Endothelial cell of umbilical vein (primary cell): Measurements from ENCODE around the gene CHRNE. TPM values are rescaled to one million over a fixed set of nuclear protein-coding genes. Genes with fewer than 3 reads are reported as not detected.
A peak's percentile ranks its signal among the peaks of the same experiment; 100 is the strongest.

ENCODE experiments used
- BruUV-seq: library from RNA; stranded (reverse); fragments of 400-500 nt; replicated peaks from 2 replicates; lab custom pipeline; 2021; lab: Mats Ljungman, UMichigan
- CTCF ChIA-PET: fragments of 300-600, 350-600 bp; sonication (Branson Sonifier 250); formaldehyde crosslinking; loops from one replicate; lab custom pipeline; 2021; ENCODE audit warnings: antibody characterized with exemption, inconsistent platforms; lab: Charles Lee
- POLR2A ChIA-PET: fragments of 300-600, 350-600 bp; sonication (Branson Sonifier 250); formaldehyde crosslinking; loops from one replicate; lab custom pipeline; 2021; ENCODE audit warnings: antibody characterized with exemption, inconsistent platforms; lab: Charles Lee
- DNase-seq: peaks from one replicate; pipeline ENCODE4 v3.0.0-alpha.2; 2011; ENCODE audit warnings: low read depth, low spot score
- FAIRE-seq: peaks from 2 replicates; lab custom pipeline; 2011; peaks lifted over from hg19 to GRCh38; lab: Jason Lieb, UNC
- H2AFZ ChIP-seq: 2 replicates; pipeline ENCODE4 v1.6.0; 2012; ENCODE audit warnings: low read depth, low read length, control low read depth, inconsistent platforms
- H3K27ac ChIP-seq: 2 replicates; pipeline ENCODE4 v1.5.1; 2011; ENCODE audit warnings: low read depth, mild to moderate bottlenecking, control low read depth, low read length, moderate library complexity; ENCODE audit not compliant: insufficient read depth
- H3K27me3 ChIP-seq, 2 experiments: 2 replicates each; pipeline versions ENCODE4 v1.6.0 to v1.6.1; 2011; ENCODE audit warnings: low read length in 2 of 2, mixed read lengths in 1 of 2; ENCODE audit not compliant: control insufficient read depth in 2 of 2, insufficient read depth in 2 of 2
- H3K36me3 ChIP-seq, 2 experiments: 2 replicates in 1 of 2; 3 replicates in 1 of 2; pipeline ENCODE4 v1.5.1; 2011; ENCODE audit warnings: low read length in 2 of 2, mild to moderate bottlenecking in 1 of 2, moderate library complexity in 1 of 2; ENCODE audit not compliant: control insufficient read depth in 2 of 2, insufficient read depth in 2 of 2; ENCODE audit errors: extremely low read depth in 1 of 2
- H3K4me1 ChIP-seq: 3 replicates; pipeline ENCODE4 v1.5.1; 2011; ENCODE audit warnings: mild to moderate bottlenecking, low read length; ENCODE audit not compliant: control insufficient read depth, insufficient read depth; ENCODE audit errors: extremely low read depth
- H3K4me2 ChIP-seq: 2 replicates; pipeline ENCODE4 v1.6.1; 2011; ENCODE audit warnings: low read length, control low read depth, mixed read lengths; ENCODE audit not compliant: insufficient read depth
- H3K4me3 ChIP-seq, 3 experiments: fragments of 200-600 bp in 1 of 3; sonication (generic), shearing (Covaris generic) in 1 of 3; replicated peaks in 1 of 3; 2 replicates each; pipeline ENCODE4 v1.5.1; 2011 to 2016; ENCODE audit warnings: control low read depth in 3 of 3, low read length in 3 of 3, mild to moderate bottlenecking in 2 of 3, inconsistent platforms in 1 of 3, low read depth in 1 of 3, moderate library complexity in 1 of 3; ENCODE audit not compliant: insufficient read depth in 1 of 3
- H3K79me2 ChIP-seq: 2 replicates; pipeline ENCODE4 v1.6.0; 2012; ENCODE audit warnings: low read length, inconsistent platforms; ENCODE audit not compliant: control insufficient read depth, insufficient read depth
- H3K9ac ChIP-seq: replicated peaks from 2 replicates; pipeline ENCODE3; 2011; ENCODE audit warnings: low read length, control low read depth; ENCODE audit not compliant: insufficient read depth; ENCODE audit errors: extremely low read depth
- H3K9me1 ChIP-seq: replicated peaks from 3 replicates; pipeline ENCODE4 v1.6.0; 2011; ENCODE audit warnings: mild to moderate bottlenecking, low read length; ENCODE audit not compliant: control insufficient read depth, insufficient read depth; ENCODE audit errors: extremely low read depth
- H3K9me3 ChIP-seq: replicated peaks from 2 replicates; pipeline ENCODE4 v1.5.1; 2012; ENCODE audit warnings: low read length, inconsistent platforms; ENCODE audit not compliant: control insufficient read depth, insufficient read depth
- H4K20me1 ChIP-seq: replicated peaks from 2 replicates; pipeline ENCODE3; 2011; ENCODE audit warnings: mild to moderate bottlenecking, low read length; ENCODE audit not compliant: control insufficient read depth, insufficient read depth; ENCODE audit errors: extremely low read depth
- CTCF ChIP-seq, 2 donors: IDR thresholded peaks; 1 replicate in 1 of 2; 2 replicates in 1 of 2; pipeline ENCODE4 v1.5.1; 2011; ENCODE audit warnings: low read length in 2 of 2, mild to moderate bottlenecking in 2 of 2, moderate library complexity in 2 of 2, control low read depth in 1 of 2, inconsistent platforms in 1 of 2, low read depth in 1 of 2; ENCODE audit not compliant: insufficient read depth in 1 of 2; ENCODE audit errors: extremely low read depth in 1 of 2
- EZH2 ChIP-seq: IDR thresholded peaks from 2 replicates; pipeline ENCODE4 v1.6.1; 2012; ENCODE audit warnings: borderline replicate concordance, low read depth, mild to moderate bottlenecking, moderate library complexity, low read length, inconsistent platforms; ENCODE audit not compliant: severe bottlenecking
- FOS ChIP-seq: IDR thresholded peaks from 2 replicates; pipeline ENCODE4 v1.6.1; 2011; ENCODE audit warnings: mild to moderate bottlenecking, low read length, moderate library complexity, borderline replicate concordance; ENCODE audit not compliant: insufficient read depth
- GATA2 ChIP-seq: IDR thresholded peaks from 2 replicates; pipeline ENCODE4 v1.7.0; 2011; ENCODE audit warnings: low read depth, mild to moderate bottlenecking, moderate library complexity, mixed read lengths, low read length; ENCODE audit not compliant: insufficient read length, insufficient read depth
- JUN ChIP-seq: IDR thresholded peaks from 2 replicates; pipeline ENCODE4 v1.6.1; 2011; ENCODE audit warnings: borderline replicate concordance, low read depth; ENCODE audit not compliant: insufficient read length, insufficient read depth
- MAX ChIP-seq: IDR thresholded peaks from 2 replicates; pipeline ENCODE4 v1.6.1; 2011; ENCODE audit not compliant: insufficient read depth, insufficient read length
- MYC ChIP-seq: IDR thresholded peaks from one replicate; pipeline ENCODE4 v1.6.1; 2011; ENCODE audit warnings: mild to moderate bottlenecking, low read depth, low read length
- POLR2A ChIP-seq: IDR thresholded peaks from 2 replicates; pipeline ENCODE4 v1.6.1; 2012; ENCODE audit warnings: low read depth, mild to moderate bottlenecking, control low read depth, low read length
- POLR2AphosphoS5 ChIP-seq: IDR thresholded peaks from 2 replicates; pipeline ENCODE4 v1.6.1; 2012; ENCODE audit warnings: low read depth, mild to moderate bottlenecking, control low read depth, low read length, moderate library complexity; ENCODE audit not compliant: insufficient read depth
- dilution Hi-C: fragments of 300-500 bp; cut with MboI; formaldehyde crosslinking; loops from one replicate; pipeline ENCODE4 v1.15.0; 2019; ENCODE audit warnings: low sequenced_read_pairs; ENCODE audit not compliant: extremely low pct_ligation_motif_present
- intact Hi-C: fragments of 100-400 bp; cut with micrococcal nuclease; formaldehyde crosslinking; loops from one replicate; pipeline ENCODE4 v1.10.0; 2022
- polyA plus RNA-seq, 4 experiments: library from polyadenylated mRNA; depleted of rRNA in 3 of 4; stranded (reverse) in 3 of 4; unstranded in 1 of 4; fragments of >200 nt; gene quantifications; 2 replicates each; pipeline versions ENCODE4 v1.2.1 to v1.2.3, GENCODE V29; 2011 to 2012; ENCODE audit warnings: missing spikeins in 1 of 4
- total RNA-seq: library from RNA; stranded (reverse); gene quantifications from 2 replicates; pipeline ENCODE4 v1.2.3, GENCODE V29; 2021

Gene CHRNE
- total and polyA plus RNA-seq, 2 donors (not counting 3 experiments of a cell fraction or from before 2014, with no cell fraction given) = 0.84 to 1.1 TPM

GRCh38 chr17:4859816-4860625, 42.9 kb downstream of the CHRNE start:
- no peak overlapping the region for H3K4me3 ChIP-seq
- no peak for TF ChIP-seq EZH2
- TF ChIP-seq GATA2 = no peak
- TF ChIP-seq CTCF (IDR thresholded peaks at IDR 0.05; ENCODE audit: extremely low read depth in 1 of 2, insufficient read depth in 1 of 2, low read depth in 1 of 2, low read length in 2 of 2) = no peak
- no peak for TF ChIP-seq FOS
- no peak for TF ChIP-seq MAX
- TF ChIP-seq MYC = no peak
- TF ChIP-seq JUN = no peak
- no peak for TF ChIP-seq POLR2A
- TF ChIP-seq POLR2AphosphoS5 = no peak
- no peak overlapping the region for H3K27ac ChIP-seq
- DNase-seq (no peak), FAIRE-seq (peak; percentile 60)
- CTCF ChIA-PET = interaction anchor here (1.3 to 1.4 kb wide), 2 partner anchors 11 to 70 kb away, joined by 3 to 7 read pairs; no protein-coding TSS in a partner anchor
- no peaks in the 10 kb centered on the region for H4K20me1 ChIP-seq
- no peaks in the 10 kb centered on the region for H3K9me1 ChIP-seq
- peaks cover 35% of the 10 kb centered on the region for H3K79me2 ChIP-seq
- no peak overlapping the region for H2AFZ ChIP-seq
- no peak overlapping the region for H3K9ac ChIP-seq
- H3K36me3 ChIP-seq = peaks cover 0 to 2% of the 10 kb centered on the region in 2 experiments
- H3K9me3 ChIP-seq = no peaks in the 10 kb centered on the region
- H3K4me1 ChIP-seq = peaks cover 47% of the 10 kb centered on the region
- H3K4me2 ChIP-seq = no peak overlapping the region
- intact Hi-C loops (loop anchor here (2.0 kb wide), 1 partner anchor 63 kb away; the partner anchor contains the start of gene PSMB6), dilution Hi-C loops (no loop called here)
- no TSS peak for BruUV-seq
- H3K27me3 ChIP-seq = no peaks in the 10 kb centered on the region
- POLR2A ChIA-PET = interaction anchor here (0.6 kb wide), 1 partner anchor 11 kb away, joined by 7 read pairs; no protein-coding TSS in a partner anchor
